NCI-H748 (cell line): Measurements from ENCODE around the gene CHID1.

Experiments
- DNase-seq: peaks from one replicate; lab custom pipeline; 2025; ENCODE audit not compliant: unreplicated experiment; lab: John Stamatoyannopoulos, UW

CHID1 gene

GRCh38 chr11:865462-866430 lies 44.9 kb downstream of the CHID1 start:
- no peak for DNase-seq

DNA sequence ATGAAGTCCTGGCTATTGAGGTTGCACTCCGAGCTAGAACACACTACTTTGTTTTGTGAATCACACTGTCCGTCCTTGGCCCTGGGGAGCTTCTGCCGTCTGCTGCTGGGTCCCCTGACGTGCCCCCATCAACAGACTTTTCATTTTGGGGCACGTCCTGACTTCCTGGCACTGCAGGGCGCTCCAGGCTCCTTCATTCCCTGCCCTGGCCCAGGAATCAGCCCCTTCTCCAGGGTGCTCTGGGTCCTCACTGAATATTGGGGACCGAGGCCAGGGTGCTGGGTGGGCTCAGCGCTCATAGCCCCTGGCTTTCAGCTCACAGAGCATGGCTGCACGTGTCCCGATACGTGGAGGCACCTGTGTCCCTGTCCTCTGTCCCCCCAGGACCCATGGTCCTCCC lies 45.7 kb downstream of the CHID1 start:
- DNase-seq = no peak

DNA sequence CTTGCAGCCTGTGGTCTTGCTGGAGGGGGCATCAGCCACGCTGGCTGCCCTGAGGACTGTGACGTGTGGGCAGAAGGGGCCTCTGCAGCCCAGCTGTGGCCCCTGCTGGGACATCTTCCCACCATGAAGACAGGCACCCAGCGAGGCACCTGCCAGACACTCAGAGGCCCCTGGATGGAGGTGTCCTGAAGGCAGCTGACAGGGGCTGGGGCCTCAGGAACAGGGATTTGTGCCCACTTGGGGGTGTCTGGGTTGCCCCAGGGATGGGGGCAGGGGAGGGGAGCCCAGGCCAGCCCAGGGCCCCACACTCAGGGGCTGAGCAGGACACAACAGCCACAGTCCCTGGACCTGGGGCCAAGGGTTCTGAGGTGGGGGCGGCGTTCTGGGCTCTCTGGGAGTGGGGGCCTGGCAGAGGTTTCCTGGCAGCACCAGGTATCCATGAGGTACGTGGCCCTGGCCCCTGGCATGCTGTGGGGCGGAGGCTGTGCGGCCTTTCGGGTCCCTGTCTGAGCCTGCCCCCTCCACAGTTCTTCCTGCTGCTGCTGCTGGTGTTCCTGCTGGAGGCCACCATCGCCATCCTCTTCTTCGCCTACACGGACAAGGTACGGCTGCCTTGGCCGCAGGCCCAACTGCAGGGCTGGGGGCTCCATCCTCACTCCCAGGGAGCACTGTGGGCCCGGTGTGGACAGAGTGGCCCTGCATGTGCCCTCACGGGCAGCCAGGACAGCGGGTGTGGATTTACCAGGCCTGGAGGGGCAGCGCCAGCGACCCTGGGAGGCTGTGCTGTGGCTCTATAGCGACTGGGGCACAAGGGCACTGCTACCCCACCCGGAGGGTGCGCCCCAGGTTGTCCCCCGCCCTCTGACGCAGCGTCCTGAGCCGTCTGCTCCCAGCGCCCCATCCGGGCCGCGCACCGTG lies 46.4 kb downstream of the CHID1 start:
- DNase-seq = no peak

DNA sequence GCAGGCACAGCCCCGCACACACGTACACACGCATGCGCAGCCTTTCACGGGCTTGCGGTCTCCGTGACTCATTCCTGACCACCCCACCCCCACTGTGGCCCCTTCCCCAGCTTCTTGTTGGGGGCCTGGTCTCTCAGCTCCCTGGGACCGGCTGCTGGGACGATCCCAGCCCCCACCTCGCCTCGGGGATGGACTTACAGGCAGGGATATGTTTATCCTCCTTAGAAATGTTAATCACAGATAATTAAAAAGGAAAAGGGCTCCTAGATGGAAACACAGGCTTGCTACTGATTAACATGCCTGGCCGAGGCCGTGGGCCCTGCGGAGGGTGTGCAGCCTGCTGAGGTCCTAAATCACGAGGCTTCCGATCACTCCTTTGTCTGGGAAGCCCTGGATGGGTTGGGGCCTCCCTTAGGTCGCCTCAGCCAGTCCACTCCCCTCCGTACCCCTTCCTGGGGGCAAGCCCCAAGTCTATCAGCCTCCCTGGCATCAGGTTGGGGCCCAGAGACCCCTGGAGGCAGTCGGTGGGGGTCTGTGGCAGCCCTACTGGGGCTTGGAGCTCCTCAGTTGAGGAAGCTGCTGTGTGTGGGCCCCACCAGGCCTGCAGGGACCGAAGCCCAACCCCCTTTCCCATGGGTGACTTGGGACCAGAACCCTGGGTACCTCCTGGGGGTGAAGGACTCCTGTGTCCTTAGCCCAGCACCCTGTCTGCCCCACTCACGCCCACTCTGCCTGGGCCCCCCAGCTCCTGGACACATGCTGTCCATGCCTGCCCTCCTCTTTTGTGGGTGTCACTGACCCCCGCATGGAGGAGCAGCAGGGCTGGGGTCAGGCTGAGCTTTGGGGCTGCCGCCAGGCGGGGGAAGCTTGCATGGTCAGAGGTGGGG lies 47.3 kb downstream of the CHID1 start:
- DNase-seq = no peak

- DNase-seq = no peak
Measured at GRCh38 chr11:862696-863022, 48.0 kb downstream of the CHID1 start.

DNA sequence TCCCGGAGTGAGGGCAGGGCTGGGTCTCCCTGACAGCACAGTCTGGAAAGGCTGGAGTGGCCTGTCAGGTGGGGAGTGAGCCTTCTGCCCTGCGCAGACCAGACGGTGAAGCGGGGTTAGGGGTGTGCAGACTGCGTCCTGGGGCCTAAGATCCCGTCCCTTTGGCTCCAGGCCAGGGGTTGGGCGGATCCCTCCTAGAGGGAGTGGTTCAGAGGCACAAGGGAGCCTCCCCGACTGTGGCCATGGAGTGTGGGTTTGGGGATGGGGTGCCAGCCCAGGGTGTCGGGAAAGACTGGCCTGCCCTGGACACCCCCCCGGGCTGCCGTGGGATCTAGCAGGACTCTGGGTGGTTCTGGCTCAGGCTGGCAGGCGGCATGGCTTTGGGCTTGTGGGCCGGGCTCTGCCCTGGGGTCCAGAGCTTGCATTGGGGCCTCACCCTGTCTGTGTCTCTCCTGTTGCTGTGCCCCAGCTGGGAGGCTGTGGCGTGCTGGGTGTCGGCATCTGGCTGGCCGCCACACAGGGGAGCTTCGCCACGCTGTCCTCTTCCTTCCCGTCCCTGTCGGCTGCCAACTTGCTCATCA lies 48.4 kb downstream of the CHID1 start:
- DNase-seq = peak; percentile 28

- DNase-seq = no peak
Measured at GRCh38 chr11:861105-861479, 49.5 kb downstream of the CHID1 start.

DNA sequence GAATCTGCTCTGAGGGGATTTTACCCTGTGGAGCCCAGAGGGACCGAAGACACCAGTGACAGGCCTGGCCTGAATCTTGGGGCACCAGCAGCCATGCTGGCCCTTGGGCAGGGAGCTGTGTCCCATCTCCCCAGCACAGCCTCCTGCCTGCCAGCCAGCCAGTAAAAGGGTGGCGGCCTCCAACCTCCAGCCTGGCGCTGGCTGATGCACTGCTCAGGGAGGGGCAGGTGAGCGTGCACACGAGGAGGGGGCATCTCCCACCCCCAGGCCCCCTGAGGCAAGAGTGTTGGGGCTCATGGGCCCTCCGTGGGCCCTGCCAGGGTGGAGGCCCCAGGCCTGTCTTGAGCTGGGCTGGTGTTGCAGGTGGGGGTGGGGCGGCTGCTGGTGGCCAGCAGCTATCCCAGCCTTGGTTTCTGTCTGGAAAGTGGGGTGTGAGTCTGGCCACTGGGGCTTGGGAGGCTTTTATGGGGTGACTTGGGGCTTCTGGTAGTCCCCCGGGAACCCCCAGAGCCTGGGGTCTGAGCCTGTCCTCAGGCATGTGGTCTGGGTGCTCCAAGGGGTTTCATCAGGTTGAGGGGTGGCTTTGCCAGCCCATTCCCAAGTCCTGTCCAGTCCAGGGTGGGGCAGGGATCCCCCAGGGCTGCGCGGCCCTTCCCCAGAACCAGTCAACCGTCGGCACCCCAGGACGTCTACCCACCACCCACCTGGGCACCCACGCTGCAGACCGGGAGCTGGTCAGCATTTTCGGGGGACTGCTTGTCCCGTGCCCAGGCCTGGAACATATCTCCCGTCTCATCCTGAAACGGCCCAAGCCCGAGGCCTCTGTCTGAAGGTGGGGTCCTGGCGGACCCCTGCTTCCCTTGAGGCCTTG lies 50.1 kb downstream of the CHID1 start:
- no peak for DNase-seq

DNA sequence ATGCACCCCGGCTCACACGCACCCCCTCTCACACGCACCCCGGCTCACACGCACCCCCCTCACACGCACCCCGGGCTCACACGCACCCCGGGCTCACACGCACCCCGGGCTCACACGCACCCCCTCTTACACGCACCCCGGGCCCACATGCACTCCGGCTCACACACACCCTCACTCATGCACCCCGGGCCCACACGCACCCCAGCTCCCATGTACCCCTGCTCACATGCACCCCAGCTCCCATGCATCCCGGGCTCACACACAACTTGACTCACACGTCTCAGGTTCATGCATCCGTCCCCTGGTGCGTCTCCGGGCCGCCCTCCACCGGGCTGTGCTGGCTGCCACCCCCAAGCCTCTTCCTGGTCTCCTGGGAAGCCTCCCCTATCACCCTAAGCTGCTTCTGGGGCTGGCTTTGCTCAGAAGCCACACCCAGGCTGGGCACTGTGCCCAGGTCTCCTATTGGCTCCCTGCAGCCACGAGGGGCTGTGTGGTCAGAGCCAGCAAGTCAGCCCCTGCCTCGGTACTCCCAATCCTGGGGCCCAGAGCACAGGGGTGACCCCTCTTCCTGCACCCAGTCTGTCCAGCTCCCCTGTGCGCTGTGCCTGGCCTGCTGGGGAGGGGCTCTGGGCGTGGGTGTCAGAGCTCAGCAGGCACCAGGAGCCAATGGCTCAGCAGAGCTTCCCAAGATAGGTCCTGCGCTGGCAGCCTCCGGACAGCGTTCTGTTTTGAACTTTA lies 51.0 kb downstream of the CHID1 start:
- DNase-seq = peak; percentile 78

DNA sequence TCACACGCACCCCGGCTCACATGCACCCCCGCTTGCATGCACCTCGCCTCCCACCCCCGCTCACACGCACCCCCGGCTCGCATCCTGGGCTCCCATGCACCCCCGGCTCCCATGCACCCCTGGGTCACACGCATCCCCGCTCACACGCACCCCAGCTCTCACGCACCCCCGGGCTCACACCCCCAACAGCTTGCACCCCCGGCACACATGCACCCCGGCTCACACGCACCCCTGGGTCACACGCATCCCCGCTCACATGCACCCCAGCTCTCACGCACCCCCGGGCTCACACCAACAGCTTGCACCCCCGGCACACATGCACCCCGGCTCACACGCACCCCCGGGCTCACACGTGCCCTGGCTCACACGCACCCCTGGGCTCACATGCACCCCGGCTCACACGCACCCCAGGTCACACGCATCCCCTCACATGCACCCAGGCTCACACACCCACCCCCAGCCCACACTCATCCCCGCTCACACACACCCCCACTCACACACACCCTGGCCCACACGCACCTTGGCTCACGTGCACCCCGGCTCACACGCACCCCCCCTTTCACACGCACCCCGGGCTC lies 51.8 kb downstream of the CHID1 start:
- DNase-seq = no peak

DNA sequence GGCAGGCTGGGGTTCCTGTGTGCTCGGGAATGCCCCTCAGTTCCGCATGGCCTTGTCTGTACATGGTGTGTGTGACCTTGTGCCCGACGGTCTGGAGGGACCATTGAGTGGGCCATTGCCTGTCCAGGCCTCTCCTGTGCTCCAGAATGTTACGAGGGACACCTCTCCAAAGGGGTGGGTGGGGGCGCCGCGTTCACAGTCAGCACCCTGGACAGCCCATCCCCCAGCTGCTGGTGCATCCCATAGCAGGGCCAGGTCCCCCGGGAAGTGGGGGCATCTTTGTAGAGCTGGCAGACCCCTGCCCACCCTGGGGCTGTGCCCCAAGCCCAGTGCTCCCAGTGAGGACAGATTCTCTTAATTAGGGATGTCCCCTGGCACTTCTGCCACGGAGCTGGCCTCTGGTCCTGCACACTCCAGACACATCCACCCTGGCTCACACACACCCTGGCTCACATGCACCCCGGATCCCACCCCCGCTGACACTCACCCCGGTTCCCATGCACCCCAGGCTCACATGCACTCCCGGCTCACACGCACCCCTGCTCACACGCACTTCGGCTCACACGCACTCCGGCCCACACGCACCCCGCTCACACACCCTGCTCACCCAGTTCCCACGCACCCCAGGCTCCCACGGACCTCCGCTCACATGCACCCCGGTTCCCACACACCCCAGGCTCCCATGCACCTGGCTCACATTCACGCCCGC lies 52.4 kb downstream of the CHID1 start:
- no peak for DNase-seq

GRCh38 chr11:856397-856796 lies 54.2 kb downstream of the CHID1 start:
- no peak for DNase-seq

DNA sequence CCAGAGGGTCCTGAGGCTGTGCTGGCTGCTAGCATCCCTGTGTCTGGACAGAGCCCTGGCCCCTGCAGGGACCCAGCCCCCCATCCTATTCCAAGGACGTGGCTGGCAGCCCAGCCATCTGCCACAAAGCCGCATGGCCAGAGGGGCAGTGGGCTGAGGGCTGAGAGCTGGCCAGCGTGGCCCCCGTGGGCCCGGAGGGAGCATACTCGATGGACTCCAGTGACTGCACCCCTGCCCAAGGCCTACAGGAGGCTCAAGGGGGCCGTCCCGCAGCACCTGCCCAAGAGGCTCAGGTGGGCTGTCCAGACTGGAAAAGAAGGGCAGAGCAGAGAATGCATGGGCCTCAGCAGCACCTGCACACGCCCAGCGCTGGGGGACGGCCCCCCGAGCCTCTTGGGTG lies 54.8 kb downstream of the CHID1 start:
- no peak for DNase-seq

GRCh38 chr11:855330-855674 lies 55.3 kb downstream of the CHID1 start:
- no peak for DNase-seq

DNA sequence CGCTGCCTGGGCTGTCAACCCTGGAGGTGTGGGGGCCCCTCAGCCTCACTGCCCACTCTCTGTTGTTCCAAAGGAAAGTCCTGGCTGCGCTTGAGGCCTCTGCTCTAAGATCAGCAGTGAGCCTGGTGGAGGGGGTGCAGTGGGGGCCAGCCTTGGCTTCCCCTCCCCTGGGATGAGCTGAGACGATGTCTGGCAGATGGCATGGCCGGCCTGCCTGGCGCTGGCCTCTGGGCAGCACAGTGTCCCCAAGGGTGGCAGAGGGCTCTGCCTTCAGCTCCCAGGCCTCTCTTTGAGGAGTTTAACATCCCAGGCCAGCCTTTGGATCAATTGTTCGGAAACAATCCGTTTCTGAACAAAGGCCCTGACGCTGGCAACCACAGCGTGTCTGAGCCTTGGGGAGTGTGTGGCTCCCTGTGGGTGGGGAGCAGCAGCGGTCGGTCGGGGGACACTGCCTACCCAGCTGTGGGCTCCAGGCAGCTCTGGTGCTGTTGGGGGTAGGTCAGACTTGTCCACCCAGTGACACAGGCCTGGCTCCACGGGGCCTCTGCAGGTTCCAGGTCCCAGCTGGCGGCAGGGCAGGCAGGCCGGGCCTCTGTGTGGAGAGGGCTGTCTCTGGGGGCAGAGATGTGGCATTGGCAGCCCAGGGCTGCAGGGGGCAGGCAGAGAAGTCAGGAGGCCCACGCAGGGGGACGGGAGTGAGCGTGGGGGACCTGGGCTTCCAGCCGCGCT lies 55.8 kb downstream of the CHID1 start:
- no peak for DNase-seq

DNA sequence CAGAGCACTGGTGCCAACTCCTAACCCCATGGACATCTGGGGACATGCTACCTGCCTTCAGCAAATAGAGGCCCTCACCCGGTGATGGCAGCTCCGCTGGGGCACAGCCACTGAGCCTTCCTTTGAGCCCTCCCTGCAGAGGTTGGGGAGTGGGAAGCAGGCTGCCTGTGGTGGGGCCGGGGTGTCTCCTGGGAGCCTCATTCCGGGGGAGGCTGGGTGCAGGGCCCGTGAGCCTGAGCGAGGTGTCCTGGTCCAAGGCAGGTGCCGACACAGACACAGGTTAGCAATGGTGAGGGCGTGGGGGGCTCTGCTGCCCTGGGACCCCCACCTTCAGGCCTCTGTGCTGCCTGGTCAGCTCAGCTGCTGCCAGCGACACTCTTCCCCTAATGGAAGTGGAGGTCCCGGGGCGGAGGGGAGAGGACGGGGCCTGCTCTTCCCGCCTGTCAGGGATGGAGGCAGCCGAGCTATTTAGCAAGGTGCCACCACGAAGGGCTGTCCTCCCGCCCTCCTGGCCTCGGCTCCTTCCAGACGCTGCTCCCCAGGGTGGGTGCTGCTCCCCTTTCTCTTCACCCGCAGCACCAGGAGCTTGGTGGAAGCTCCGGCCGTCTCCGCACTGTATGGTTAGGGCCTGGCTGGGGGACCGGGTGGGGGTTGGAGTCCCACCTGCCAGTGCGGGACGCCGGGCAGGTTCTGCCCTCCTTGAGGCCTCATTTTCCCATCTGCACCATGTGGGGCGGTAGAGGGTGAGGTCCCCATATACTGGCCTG lies 56.7 kb downstream of the CHID1 start:
- DNase-seq = no peak

GRCh38 chr11:852762-853161 lies 57.8 kb downstream of the CHID1 start:
- DNase-seq = no peak
